SKM-1 (cell line): ENCODE data around the gene NDUFC1.

Experiments
- DNase-seq: peaks from one replicate; lab custom pipeline; 2025; ENCODE audit not compliant: unreplicated experiment; lab: John Stamatoyannopoulos, UW

NDUFC1 gene

DNA sequence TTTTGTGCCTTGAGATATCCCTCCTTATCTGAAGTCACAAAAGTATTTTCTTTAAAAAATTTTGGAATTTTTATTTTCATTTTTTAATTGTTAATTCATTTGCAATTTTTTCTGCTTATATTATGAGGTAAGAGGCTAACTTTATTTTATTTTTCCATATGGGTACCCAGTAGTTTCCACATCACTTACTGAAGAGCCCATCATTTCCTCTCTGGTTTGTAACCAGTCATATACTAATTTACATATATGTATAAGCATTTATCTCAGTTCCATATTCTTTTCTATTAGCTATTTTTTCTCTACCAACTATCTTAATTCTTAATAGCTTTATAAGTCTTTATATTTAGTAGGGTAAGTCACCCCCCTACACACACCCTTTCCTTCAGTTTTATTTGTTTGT lies 49.2 kb downstream of the NDUFC1 start:
- DNase-seq, result no peak

DNA sequence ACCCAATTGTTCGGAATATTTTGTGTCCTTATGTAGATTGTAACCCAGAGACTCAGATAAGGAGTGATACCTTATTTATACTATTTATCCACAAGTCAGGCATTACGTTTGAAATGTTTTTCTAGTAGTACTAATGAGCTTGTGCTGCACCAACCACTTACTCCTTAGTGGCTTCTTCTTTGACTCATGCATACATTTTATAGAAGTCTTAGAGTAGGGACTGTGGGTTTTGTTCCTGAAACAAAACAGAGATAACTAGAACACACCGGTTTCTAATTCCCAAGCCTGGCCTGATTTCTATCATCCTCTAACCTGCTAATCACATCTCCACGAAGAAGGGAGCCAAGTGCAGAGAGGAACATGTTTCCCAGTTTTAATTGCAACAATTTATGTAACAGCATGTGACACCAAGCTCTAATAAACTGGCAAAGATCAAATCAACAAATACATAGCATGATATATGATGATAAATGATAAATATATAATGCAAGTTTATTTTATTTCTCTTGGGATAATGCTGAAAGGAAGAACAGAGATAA lies 54.5 kb downstream of the NDUFC1 start:
- DNase-seq, result no peak

DNA sequence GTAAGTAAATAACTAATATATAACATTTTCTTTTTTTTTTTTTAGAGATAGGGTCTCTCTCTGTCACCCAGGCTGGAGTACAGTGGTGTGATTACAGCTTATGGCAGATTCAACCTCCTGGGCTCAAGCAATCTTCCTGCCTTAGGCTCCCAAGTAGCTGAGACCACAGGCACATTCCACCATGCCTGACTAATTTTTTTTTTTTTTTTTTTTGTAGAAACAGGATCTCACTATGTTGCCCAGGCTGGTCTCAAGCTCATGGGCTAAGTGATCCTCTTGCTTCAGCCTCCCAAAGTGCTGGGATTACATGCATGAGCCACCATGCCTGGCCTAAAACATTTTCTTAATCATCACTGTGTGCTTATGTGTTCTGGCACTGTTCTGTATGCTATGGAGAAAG lies 55.0 kb downstream of the NDUFC1 start:
- DNase-seq, result no peak

DNA sequence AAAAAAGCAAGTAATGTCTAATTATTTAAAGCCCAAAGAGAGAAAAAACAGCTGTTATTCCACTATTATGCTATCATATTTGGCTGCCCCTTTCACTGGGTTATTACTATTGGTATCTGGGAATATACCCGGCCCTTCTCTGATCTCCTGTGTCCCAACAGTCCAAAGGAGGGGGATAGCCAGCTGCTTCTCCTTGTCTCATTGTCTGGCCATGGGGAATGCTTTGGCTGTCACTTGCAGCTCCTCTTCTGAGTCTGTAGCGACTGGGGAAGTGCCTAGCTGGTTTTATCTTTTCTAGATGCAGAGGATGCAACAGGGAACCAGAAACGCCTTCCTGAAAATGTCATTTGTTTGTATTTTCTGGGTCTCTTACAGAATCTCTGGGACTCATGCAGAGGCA lies 56.1 kb downstream of the NDUFC1 start:
- no peak for DNase-seq

DNA sequence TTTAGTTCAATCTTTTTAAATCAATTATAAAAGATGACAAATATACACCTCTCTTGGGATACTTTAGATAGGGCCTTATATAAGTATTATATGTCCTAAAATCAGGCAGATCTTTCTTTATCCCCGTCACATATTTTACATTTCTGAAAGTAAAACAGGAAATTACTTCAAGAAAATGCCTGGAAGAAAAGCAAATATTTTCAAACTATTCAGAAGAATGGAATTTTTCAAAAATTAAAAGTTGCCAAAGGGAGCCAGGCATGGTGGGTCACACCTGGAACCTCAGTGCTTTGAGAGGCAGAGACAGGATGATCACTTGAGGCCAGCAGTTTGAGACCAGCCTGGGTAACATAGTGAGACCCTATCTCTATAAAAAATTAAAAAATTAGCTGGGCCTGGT lies 56.7 kb downstream of the NDUFC1 start:
- DNase-seq, result no peak

DNA sequence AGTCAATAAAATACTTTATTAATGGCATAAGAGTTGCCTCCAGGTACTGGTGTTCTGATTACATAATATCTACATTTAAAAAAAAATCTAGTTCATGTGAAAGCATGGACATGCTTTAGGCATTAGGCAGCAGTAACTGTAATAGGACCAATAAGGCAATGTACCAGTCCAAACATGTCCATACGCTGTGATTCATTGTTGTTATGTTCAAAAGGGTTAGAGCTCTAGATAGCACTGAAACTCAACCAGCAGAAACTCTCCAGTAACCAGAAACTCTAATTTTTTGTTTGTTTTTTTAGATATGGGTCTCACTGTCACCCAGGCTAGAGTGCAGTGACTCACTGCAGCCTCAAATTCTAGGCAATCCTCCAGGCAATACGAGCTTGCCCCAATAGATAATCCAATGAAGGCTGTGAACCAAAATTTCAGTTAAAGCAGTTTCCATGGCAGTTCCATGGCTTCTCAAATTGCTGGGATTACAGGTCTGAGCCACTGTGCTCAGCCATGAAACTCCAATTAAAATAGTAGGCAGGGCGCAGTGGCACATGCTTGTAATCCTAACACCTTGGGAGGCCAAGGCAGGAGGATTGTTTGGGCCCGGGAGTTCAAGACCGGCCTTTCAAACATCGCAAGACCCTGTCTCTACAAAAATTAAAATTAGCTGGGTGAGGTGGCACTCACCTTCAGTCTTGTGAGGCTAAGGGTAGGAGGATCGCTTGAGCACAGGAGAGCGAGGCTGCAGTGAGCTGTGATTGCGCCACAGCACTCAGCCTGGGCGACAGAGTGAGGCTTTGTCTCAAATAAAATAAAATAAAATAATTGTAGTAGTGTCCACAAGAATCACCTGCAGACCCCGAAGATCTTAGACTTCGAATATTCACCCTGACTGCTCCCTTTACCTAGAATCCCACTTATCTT lies 58.6 kb downstream of the NDUFC1 start:
- no peak for DNase-seq

DNA sequence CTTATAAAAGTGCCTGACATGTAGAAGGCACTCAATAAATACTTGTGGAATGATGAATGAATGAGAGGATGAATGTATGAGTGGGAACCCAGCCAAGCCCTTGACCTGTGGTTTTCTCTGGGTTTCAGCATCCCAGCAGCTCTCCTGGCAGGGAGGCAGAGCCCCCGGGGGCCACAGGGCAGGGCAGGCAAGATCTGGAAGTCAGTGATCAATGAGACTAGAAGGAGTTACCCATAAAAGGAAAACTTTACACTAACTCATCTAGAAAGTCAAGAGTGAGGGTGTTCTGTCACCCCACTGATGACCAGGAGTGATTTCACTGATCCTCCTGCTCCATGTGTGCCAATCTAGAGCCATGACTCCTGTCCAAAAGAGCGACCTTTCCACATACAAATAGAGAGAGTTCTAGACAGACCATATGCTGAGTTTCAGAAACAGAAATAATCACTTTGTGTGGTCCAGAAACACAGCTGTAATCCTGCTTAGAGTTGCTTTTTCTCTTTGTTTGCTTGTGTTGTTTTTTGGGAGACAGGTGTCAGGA lies 59.7 kb downstream of the NDUFC1 start:
- no peak for DNase-seq

DNA sequence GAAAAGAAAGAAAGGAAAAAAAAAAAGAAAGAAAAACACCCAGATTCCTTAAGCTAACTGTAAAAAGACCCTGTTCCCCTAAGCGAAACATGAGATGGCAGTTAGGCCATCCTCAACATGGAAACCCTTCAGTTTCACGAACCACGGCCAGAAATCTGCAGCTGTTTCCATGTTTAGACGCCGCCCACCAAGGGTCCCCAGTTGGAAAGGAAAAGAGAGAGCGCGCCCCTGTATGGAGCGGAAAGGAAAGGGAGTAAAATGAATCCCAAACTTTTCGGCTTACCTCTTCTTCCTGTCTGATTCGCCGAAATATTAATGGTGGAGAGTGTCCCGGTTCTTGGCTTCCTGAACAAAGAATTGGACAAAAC lies 60.5 kb downstream of the NDUFC1 start:
- DNase-seq, result no peak

DNA sequence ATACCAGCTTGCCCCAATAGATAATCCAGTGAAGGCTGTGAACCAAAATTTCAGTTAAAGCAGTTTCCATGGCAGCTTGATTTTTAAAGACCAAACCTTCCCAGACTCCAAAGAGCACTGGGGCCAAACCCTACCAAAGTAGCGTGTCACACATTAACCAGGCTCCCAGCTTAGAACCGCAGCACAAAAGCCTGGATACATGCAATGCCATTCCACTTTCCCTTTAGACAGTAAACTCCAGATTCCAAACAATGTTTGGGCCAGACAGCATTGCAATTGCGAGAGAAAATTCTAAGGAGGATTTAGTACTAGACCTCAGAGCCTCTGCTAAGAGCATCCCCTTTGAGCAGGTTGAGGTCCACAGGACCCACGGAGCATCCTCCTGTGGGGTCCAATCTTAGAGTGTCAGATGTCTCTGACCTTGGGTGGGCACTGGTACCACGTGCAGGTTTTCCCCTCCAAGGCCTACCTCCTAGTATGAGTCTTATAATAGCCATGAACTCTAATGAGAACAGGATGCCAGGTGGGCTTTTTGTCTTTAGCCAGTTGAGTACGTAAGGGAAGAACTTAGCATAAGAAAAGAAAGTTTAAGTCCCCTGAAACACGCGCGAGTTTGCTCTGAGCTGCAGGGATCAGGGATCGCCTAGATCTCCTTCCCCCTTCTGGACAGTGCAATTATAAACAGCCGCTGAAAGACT lies 61.0 kb downstream of the NDUFC1 start:
- DNase-seq, result no peak
